GM23248 (cell line): ENCODE results near the gene ATP5F1D. TPM values are rescaled to one million over a fixed set of nuclear protein-coding genes. Genes with fewer than 3 reads are reported as not detected.

ENCODE experiments used
- DNase-seq: peaks from one replicate; pipeline ENCODE4 v3.0.0-alpha.2; 2015
- H2AFZ ChIP-seq: fragments of 200-600 bp; sonication (generic); 2 replicates; pipeline ENCODE4 v1.6.1; 2016; ENCODE audit warnings: antibody characterized with exemption
- H3F3A ChIP-seq: fragments of 200-600 bp; sonication (generic); 2 replicates; pipeline ENCODE4 v1.6.1; 2016; ENCODE audit warnings: mild to moderate bottlenecking, antibody characterized with exemption, mixed run types; ENCODE audit not compliant: insufficient read depth
- H3K27ac ChIP-seq: fragments of 200-600 bp; sonication (generic); 2 replicates; pipeline ENCODE4 v1.5.1; 2016; ENCODE audit warnings: mild to moderate bottlenecking
- H3K27me3 ChIP-seq: fragments of 200-600 bp; sonication (generic); replicated peaks from 2 replicates; pipeline ENCODE4 v1.6.1; 2016; ENCODE audit warnings: mild to moderate bottlenecking; ENCODE audit not compliant: insufficient read depth
- H3K36me3 ChIP-seq: fragments of 200-600 bp; sonication (generic); 2 replicates; pipeline ENCODE4 v1.6.1; 2016; ENCODE audit warnings: low read depth, mild to moderate bottlenecking
- H3K4me1 ChIP-seq: fragments of 200-600 bp; sonication (generic); 2 replicates; pipeline ENCODE4 v1.6.1; 2016; ENCODE audit warnings: mild to moderate bottlenecking; ENCODE audit not compliant: insufficient read depth
- H3K4me2 ChIP-seq: fragments of 200-600 bp; sonication (generic); one replicate; pipeline ENCODE4 v1.6.1; 2016; ENCODE audit warnings: mild to moderate bottlenecking; ENCODE audit not compliant: unreplicated experiment
- H3K4me3 ChIP-seq: fragments of 200-600 bp; sonication (generic); 2 replicates; pipeline ENCODE4 v1.5.1; 2016; ENCODE audit warnings: mild to moderate bottlenecking
- H3K79me2 ChIP-seq: fragments of 200-600 bp; sonication (generic); 2 replicates; pipeline ENCODE4 v1.6.1; 2016; ENCODE audit warnings: mild to moderate bottlenecking; ENCODE audit not compliant: insufficient read depth
- H3K9ac ChIP-seq: fragments of 200-600 bp; sonication (generic); 2 replicates; pipeline ENCODE4 v1.6.1; 2016; ENCODE audit warnings: mild to moderate bottlenecking
- H3K9me2 ChIP-seq: fragments of 200-600 bp; sonication (generic); 2 replicates; pipeline ENCODE4 v1.6.1; 2016; ENCODE audit warnings: mixed run types, mild to moderate bottlenecking, moderate library complexity; ENCODE audit not compliant: insufficient read depth
- H3K9me3 ChIP-seq: fragments of 200-600 bp; sonication (generic); one replicate; pipeline ENCODE4 v1.6.1; 2017; ENCODE audit warnings: low read depth
- H4K20me1 ChIP-seq: fragments of 200-600 bp; sonication (generic); 2 replicates; pipeline ENCODE4 v1.6.0; 2016; ENCODE audit not compliant: insufficient read depth
- EZH2 ChIP-seq: fragments of 200-600 bp; sonication (generic); IDR thresholded peaks from 2 replicates; pipeline ENCODE4 v1.6.1; 2018; ENCODE audit warnings: antibody characterized with exemption, mild to moderate bottlenecking; ENCODE audit not compliant: insufficient read depth, poor library complexity, severe bottlenecking
- EZH2phosphoT487 ChIP-seq: fragments of 200-600 bp; sonication (generic); IDR thresholded peaks from 2 replicates; pipeline ENCODE4 v1.6.1; 2018; ENCODE audit warnings: antibody characterized with exemption, moderate library complexity, mild to moderate bottlenecking, low read depth; ENCODE audit not compliant: insufficient read depth
- WGBS, 2 experiments: methylation state at CpG; one replicate each; pipeline ENCODE4 v1.1.6; 2015 to 2017; ENCODE audit warnings: low lambda C conversion rate in 2 of 2, low coverage in 1 of 2; ENCODE audit errors: missing lambda C conversion rate in 2 of 2; 5-methylcytosine and 5-hydroxymethylcytosine counted together
- in situ Hi-C: fragments of 300-500 bp; cut with MboI; formaldehyde crosslinking; loops from 2 replicates; pipeline ENCODE4 v1.15.0; 2020
- polyA plus RNA-seq: library from polyadenylated mRNA; unstranded; fragments of >200 nt; fragmentation: Nextera tagmentation; extraction: Ambion mirVana; gene quantifications from 2 replicates; pipeline ENCODE4 v1.2.1, GENCODE V29; 2016
- total RNA-seq: library from RNA; depleted of rRNA; stranded (reverse); fragments of >200 nt; shearing (Covaris generic); gene quantifications from 2 replicates; pipeline ENCODE4 v1.2.3, GENCODE V29; 2014

ATP5F1D gene
- total and polyA plus RNA-seq, 2 experiments from 2014 or later, result 38.9 to 287 TPM

- Histone ChIP-seq H3K4me2 (peak within 1 kb of the TSS; percentile 84), H3K9ac (peak within 1 kb of the TSS; percentile 89), H3K4me1 (peaks cover 18% of the 10 kb centered on the region), H2AFZ (peak within 1 kb of the TSS; percentile 37), H3K4me3 (peak within 1 kb of the TSS; percentile 76), H3K9me3 (no peaks in the 10 kb centered on the region), H3K27me3 (no peaks in the 10 kb centered on the region), H4K20me1 (no peaks in the 10 kb centered on the region), H3F3A (peaks cover 37% of the 10 kb centered on the region), H3K9me2 (no peaks in the 10 kb centered on the region), H3K36me3 (peaks cover 34% of the 10 kb centered on the region; the same call in 1 of the 2 replicates), H3K27ac (peak within 1 kb of the TSS; percentile 88), H3K79me2 (peaks cover 51% of the 10 kb centered on the region)
- in situ Hi-C loops, result no loop called here
- WGBS, 2 experiments, result 0 to 1% methylated on average over 55 to 61 of the region's 98 CpGs
- DNase-seq, result peak; percentile 99
- no peak for TF ChIP-seq EZH2
- no peak for TF ChIP-seq EZH2phosphoT487
These were observed 33.9 kb downstream of the ATP5F1D start, which contains the start of gene FAM174C for GRCh38 chr19:1275260-1275975. Gene FAM174C (plus strand): TSS chr19:1275530. CDS start chr19:1275550, 20 bp downstream.

- WGBS, 2 experiments, result 8 to 11% methylated on average over 34 to 42 of the region's 43 CpGs
- H3K36me3 ChIP-seq, result peaks cover 29% of the 10 kb centered on the region; the same call in 1 of the 2 replicates
- in situ Hi-C loops, result no loop called here
These were observed 34.6 kb downstream of the ATP5F1D start for GRCh38 chr19:1275976-1276627.

GRCh38 chr19:1276628-1277022 is 35.1 kb downstream of the ATP5F1D start:
- H3K4me3 ChIP-seq, result peak overlapping the region; percentile 76
- H4K20me1 ChIP-seq, result no peaks in the 10 kb centered on the region
- TF ChIP-seq EZH2phosphoT487, result no peak
- TF ChIP-seq EZH2, result no peak
- peak overlapping the region; percentile 84 for H3K4me2 ChIP-seq
- H3K79me2 ChIP-seq, result peaks cover 39% of the 10 kb centered on the region
- in situ Hi-C loops, result no loop called here
- no peaks in the 10 kb centered on the region for H3K9me2 ChIP-seq
- H3K36me3 ChIP-seq, result peaks cover 27% of the 10 kb centered on the region; the same call in 1 of the 2 replicates
- 83 to 84% methylated on average over 10 of the region's 10 CpGs for WGBS, 2 experiments
- peak overlapping the region; percentile 88; the same call in 1 of the 2 replicates for H3K27ac ChIP-seq
- H2AFZ ChIP-seq, result no peak overlapping the region
- peak overlapping the region; percentile 89 for H3K9ac ChIP-seq
- DNase-seq, result no peak
- peaks cover 7% of the 10 kb centered on the region; the same call in 1 of the 2 replicates for H3K4me1 ChIP-seq
- peaks cover 34% of the 10 kb centered on the region for H3F3A ChIP-seq
- H3K9me3 ChIP-seq, result no peaks in the 10 kb centered on the region
- no peaks in the 10 kb centered on the region for H3K27me3 ChIP-seq

More at GRCh38 chr19:1275976-1276627, 34.6 kb downstream of the ATP5F1D start:
- Histone ChIP-seq H3K27me3 (no peaks in the 10 kb centered on the region), H3K9me3 (no peaks in the 10 kb centered on the region), H3K4me3 (peak overlapping the region; percentile 76), H3K4me1 (peaks cover 11% of the 10 kb centered on the region), H4K20me1 (no peaks in the 10 kb centered on the region), H3K4me2 (peak overlapping the region; percentile 84), H2AFZ (peak overlapping the region; percentile 37), H3K79me2 (peaks cover 44% of the 10 kb centered on the region), H3K9ac (peak overlapping the region; percentile 89), H3K27ac (peak overlapping the region; percentile 88), H3K9me2 (no peaks in the 10 kb centered on the region), H3F3A (peaks cover 34% of the 10 kb centered on the region)
- DNase-seq, result no peak
- TF ChIP-seq EZH2phosphoT487 (no peak), EZH2 (no peak)

GRCh38 chr19:1277061-1277460 is 35.5 kb downstream of the ATP5F1D start:
- TF ChIP-seq EZH2phosphoT487, result no peak
- no peak for TF ChIP-seq EZH2
- Histone ChIP-seq H2AFZ (no peak overlapping the region), H3K79me2 (peaks cover 34% of the 10 kb centered on the region), H3K4me3 (peak overlapping the region; percentile 76; the same call in 1 of the 2 replicates), H3K9me3 (no peaks in the 10 kb centered on the region), H3K9me2 (no peaks in the 10 kb centered on the region), H3K27me3 (no peaks in the 10 kb centered on the region), H3F3A (peaks cover 31% of the 10 kb centered on the region), H3K4me2 (no peak overlapping the region), H3K27ac (no peak overlapping the region), H4K20me1 (no peaks in the 10 kb centered on the region), H3K36me3 (peaks cover 23% of the 10 kb centered on the region; the same call in 1 of the 2 replicates), H3K4me1 (peaks cover 5% of the 10 kb centered on the region; the same call in 1 of the 2 replicates), H3K9ac (peak overlapping the region; percentile 89; the same call in 1 of the 2 replicates)
- no peak for DNase-seq
- in situ Hi-C loops, result no loop called here
- 86 to 88% methylated on average over 15 of the region's 15 CpGs for WGBS, 2 experiments
